Bronchial epithelial cell (primary cell): ENCODE data around the gene MYO3B. TPM values are rescaled to one million over a fixed set of nuclear protein-coding genes. Genes with fewer than 3 reads are reported as not detected.

Experiments
- DNase-seq: peaks from one replicate; pipeline ENCODE4 v3.0.0-alpha.2; 2010; ENCODE audit warnings: low read depth
- FAIRE-seq: peaks from 2 replicates; lab custom pipeline; 2011; peaks lifted over from hg19 to GRCh38; lab: Jason Lieb, UNC
- H3K27me3 ChIP-seq: 2 replicates; pipeline ENCODE4 v1.5.1; 2011; ENCODE audit warnings: low read length; ENCODE audit not compliant: control insufficient read depth, insufficient read depth
- H3K36me3 ChIP-seq: 2 replicates; pipeline ENCODE4 v1.5.1; 2011; ENCODE audit warnings: low read length; ENCODE audit not compliant: control insufficient read depth, insufficient read depth
- H3K4me3 ChIP-seq: 2 replicates; pipeline ENCODE4 v1.5.1; 2011; ENCODE audit warnings: mild to moderate bottlenecking, low read depth, low read length, control low read depth
- CTCF ChIP-seq: IDR thresholded peaks from 2 replicates; pipeline ENCODE4 v1.5.1; 2011; ENCODE audit warnings: mild to moderate bottlenecking, moderate library complexity, low read length, control low read depth, inconsistent platforms; ENCODE audit not compliant: insufficient read depth, severe bottlenecking
- total RNA-seq: library from RNA; depleted of rRNA; stranded (reverse); fragments of >200 nt; gene quantifications from 2 replicates; pipeline ENCODE4 v1.2.1, GENCODE V29; 2014

Gene MYO3B
- total RNA-seq, 1 donor from 2014 or later = under 0.01 TPM

- FAIRE-seq = no peak
- H3K36me3 ChIP-seq = no peaks in the 10 kb centered on the region
- H3K27me3 ChIP-seq = peaks cover 1% of the 10 kb centered on the region
- no peak for TF ChIP-seq CTCF
- no peak for DNase-seq
- no peak overlapping the region for H3K4me3 ChIP-seq
Observed at GRCh38 chr2:170405326-170405725, 227.4 kb downstream of the MYO3B start.

- H3K36me3 ChIP-seq = no peaks in the 10 kb centered on the region
- no peak for FAIRE-seq
- H3K27me3 ChIP-seq = peaks cover 1% of the 10 kb centered on the region
- no peak overlapping the region for H3K4me3 ChIP-seq
- TF ChIP-seq CTCF = no peak
- no peak for DNase-seq
Observed at GRCh38 chr2:170408461-170409163, 230.7 kb downstream of the MYO3B start.

GRCh38 chr2:170409164-170409535 lies 231.2 kb downstream of the MYO3B start:
- FAIRE-seq = no peak
- Histone ChIP-seq H3K4me3 (no peak overlapping the region), H3K27me3 (peaks cover 1% of the 10 kb centered on the region), H3K36me3 (no peaks in the 10 kb centered on the region)
- peak; percentile 70 for TF ChIP-seq CTCF
- DNase-seq = peak; percentile 50

- TF ChIP-seq CTCF = no peak
- Histone ChIP-seq H3K27me3 (no peaks in the 10 kb centered on the region), H3K4me3 (no peak overlapping the region), H3K36me3 (no peaks in the 10 kb centered on the region)
- FAIRE-seq (no peak), DNase-seq (no peak)
Observed at GRCh38 chr2:170411660-170412059, 233.7 kb downstream of the MYO3B start.

GRCh38 chr2:170420961-170421687 lies 243.2 kb downstream of the MYO3B start:
- FAIRE-seq (no peak), DNase-seq (no peak)
- Histone ChIP-seq H3K27me3 (peaks cover 2% of the 10 kb centered on the region), H3K4me3 (no peak overlapping the region), H3K36me3 (no peaks in the 10 kb centered on the region)
- no peak for TF ChIP-seq CTCF
